PC-9 (cell line): ENCODE data around the gene DENND2D.

ENCODE experiments used
- EZH2 ChIP-seq: fragments of 200-600 bp; sonication (generic); IDR thresholded peaks from 2 replicates; pipeline ENCODE4 v1.8.0; 2017; ENCODE audit warnings: antibody characterized with exemption, low read depth
- TF ChIP-seq, protein P1 (sequence below): fragments of 200-600 bp; sonication (generic); conservative IDR thresholded peaks from 2 replicates; pipeline ENCODE4 v1.6.1; 2017; ENCODE audit warnings: mixed run types, antibody characterized with exemption, mild to moderate bottlenecking, moderate library complexity

DNA sequence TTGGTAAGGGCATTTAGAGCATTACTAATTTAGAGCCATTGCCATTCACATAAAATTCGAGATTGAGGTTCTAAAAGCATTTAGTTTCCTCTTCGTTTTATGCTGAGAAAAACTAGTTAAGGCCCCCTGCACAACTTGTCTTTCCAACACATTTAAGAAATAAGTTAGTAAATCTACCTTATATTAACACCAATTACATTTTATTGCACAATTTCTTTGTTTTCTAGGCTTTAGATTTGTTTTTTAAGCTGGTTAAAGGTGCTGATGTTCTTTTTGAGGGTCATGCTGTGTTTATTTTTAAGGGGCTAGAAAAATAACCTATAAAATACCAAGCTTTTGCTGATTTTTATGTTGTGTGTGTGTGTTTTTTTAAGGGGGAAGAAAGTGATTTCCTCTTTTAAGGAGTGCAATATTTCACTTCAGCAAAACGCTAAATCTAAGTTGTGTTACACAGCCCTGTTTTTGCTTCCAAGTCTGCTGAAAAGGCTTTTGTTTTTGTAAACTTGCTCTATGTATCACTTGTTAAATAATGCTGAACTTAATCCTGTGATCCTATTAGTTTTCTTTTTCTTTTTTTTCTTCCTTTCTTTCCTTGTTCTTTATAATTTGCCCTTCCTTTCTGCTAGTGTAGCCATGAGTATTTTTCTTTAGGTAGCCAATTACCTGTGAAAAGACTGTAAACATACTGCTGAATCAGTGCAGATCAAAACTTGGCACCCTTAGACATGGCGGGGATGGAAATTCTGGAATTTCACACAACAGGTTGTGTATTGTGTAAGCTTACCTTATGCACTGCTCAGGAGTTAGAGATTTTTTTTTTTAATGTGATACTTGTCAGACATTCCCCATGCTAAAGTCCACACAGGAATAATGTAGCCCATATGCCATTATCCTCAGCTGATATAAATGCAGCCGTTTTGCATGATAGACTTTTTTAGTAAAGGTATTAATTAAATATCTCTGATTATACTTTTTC lies 58.9 kb downstream of the DENND2D start:
- no peak for TF ChIP-seq EZH2
- TF ChIP-seq, protein P1, sequence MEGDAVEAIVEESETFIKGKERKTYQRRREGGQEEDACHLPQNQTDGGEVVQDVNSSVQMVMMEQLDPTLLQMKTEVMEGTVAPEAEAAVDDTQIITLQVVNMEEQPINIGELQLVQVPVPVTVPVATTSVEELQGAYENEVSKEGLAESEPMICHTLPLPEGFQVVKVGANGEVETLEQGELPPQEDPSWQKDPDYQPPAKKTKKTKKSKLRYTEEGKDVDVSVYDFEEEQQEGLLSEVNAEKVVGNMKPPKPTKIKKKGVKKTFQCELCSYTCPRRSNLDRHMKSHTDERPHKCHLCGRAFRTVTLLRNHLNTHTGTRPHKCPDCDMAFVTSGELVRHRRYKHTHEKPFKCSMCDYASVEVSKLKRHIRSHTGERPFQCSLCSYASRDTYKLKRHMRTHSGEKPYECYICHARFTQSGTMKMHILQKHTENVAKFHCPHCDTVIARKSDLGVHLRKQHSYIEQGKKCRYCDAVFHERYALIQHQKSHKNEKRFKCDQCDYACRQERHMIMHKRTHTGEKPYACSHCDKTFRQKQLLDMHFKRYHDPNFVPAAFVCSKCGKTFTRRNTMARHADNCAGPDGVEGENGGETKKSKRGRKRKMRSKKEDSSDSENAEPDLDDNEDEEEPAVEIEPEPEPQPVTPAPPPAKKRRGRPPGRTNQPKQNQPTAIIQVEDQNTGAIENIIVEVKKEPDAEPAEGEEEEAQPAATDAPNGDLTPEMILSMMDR, result no peak
